ENCODE measurements around the gene KRTAP15-1. TPM values are rescaled to one million over a fixed set of nuclear protein-coding genes. Genes with fewer than 3 reads are reported as not detected.

KRTAP15-1 gene
- total RNA-seq = not detected

- ChIA-PET POLR2A (no interaction called here), CTCF (no interaction called here)
- intact Hi-C loops (cut with DNase I, micrococcal nuclease) = loop anchor here in 1 of 2 experiments (10.0 kb wide), 1 partner anchor 65 kb away; the partner anchor contains the start of gene KRTAP13-2
- no peak within 1 kb of the TSS for H3K4me3 Mint-ChIP-seq
- no peak within 1 kb of the TSS for H3K27ac Mint-ChIP-seq
- DNase-seq = no peak
- ATAC-seq = no peak
- H3K9me3 Mint-ChIP-seq (ENCODE audit: low read depth) = no peaks in the 10 kb centered on the region
- H3K27me3 Mint-ChIP-seq = peaks cover 4% of the 10 kb centered on the region
- no peaks in the 10 kb centered on the region for H3K36me3 Mint-ChIP-seq (ENCODE audit: low read depth)
- H3K4me1 Mint-ChIP-seq = no peaks in the 10 kb centered on the region
These were observed at the start of gene KRTAP15-1 for GRCh38 chr21:30439975-30440374. TSS of gene KRTAP15-1 (plus strand) at chr21:30440275. CDS start at chr21:30440328, 53 bp downstream.

- no peaks in the 10 kb centered on the region for H3K36me3 Mint-ChIP-seq (ENCODE audit: low read depth)
- intact Hi-C loops (cut with DNase I, micrococcal nuclease) = no loop called here
- no peaks in the 10 kb centered on the region for H3K27me3 Mint-ChIP-seq
- POLR2A ChIA-PET = no interaction called here
- ATAC-seq = no peak
- DNase-seq = no peak
- no peak overlapping the region for H3K27ac Mint-ChIP-seq
- H3K4me1 Mint-ChIP-seq = no peaks in the 10 kb centered on the region
- no peak overlapping the region for H3K4me3 Mint-ChIP-seq
- CTCF ChIA-PET = interaction anchor here (0.6 kb wide), 1 partner anchor 69 kb away, joined by 3 read pairs; no protein-coding TSS in a partner anchor
- H3K9me3 Mint-ChIP-seq (ENCODE audit: low read depth) = peaks cover 3% of the 10 kb centered on the region
These were observed 48.5 kb upstream of the KRTAP15-1 start for GRCh38 chr21:30391492-30392025.

GRCh38 chr21:30395731-30396130 lies 44.3 kb upstream of the KRTAP15-1 start, which contains the start of gene KRTAP13-1:
TSS of gene KRTAP13-1 (plus strand) at chr21:30396031. CDS start at chr21:30396087, 56 bp downstream.
- Mint-ChIP-seq H3K9me3 (ENCODE audit: low read depth) (no peaks in the 10 kb centered on the region), H3K4me3 (no peak within 1 kb of the TSS), H3K27ac (no peak within 1 kb of the TSS), H3K4me1 (no peaks in the 10 kb centered on the region), H3K36me3 (ENCODE audit: low read depth) (no peaks in the 10 kb centered on the region), H3K27me3 (peaks cover 5% of the 10 kb centered on the region)
- intact Hi-C loops (cut with DNase I, micrococcal nuclease) = no loop called here
- ChIA-PET CTCF (no interaction called here), POLR2A (no interaction called here)
- DNase-seq (no peak), ATAC-seq (no peak)

GRCh38 chr21:30408782-30409494 lies 31.1 kb upstream of the KRTAP15-1 start:
- no peak overlapping the region for H3K27ac Mint-ChIP-seq
- H3K9me3 Mint-ChIP-seq (ENCODE audit: low read depth) = no peaks in the 10 kb centered on the region
- no peak overlapping the region for H3K4me3 Mint-ChIP-seq
- H3K4me1 Mint-ChIP-seq = peaks cover 2% of the 10 kb centered on the region
- ATAC-seq (peak; percentile 61), DNase-seq (peak; percentile 44)
- H3K36me3 Mint-ChIP-seq (ENCODE audit: low read depth) = no peaks in the 10 kb centered on the region
- peaks cover 11% of the 10 kb centered on the region for H3K27me3 Mint-ChIP-seq
- ChIA-PET CTCF (interaction anchor here (0.9 to 2.3 kb wide), 5 partner anchors 11 to 473 kb away, joined by 3 to 12 read pairs (median 5); partner anchors contain the start of genes KRTAP11-1 and KRTAP27-1), POLR2A (no interaction called here)
- intact Hi-C loops (cut with DNase I, micrococcal nuclease) = no loop called here

GRCh38 chr21:30415993-30416392 lies 24.1 kb upstream of the KRTAP15-1 start:
- no peak for ATAC-seq
- Mint-ChIP-seq H3K27ac (no peak overlapping the region), H3K4me3 (no peak overlapping the region), H3K36me3 (ENCODE audit: low read depth) (no peaks in the 10 kb centered on the region), H3K9me3 (ENCODE audit: low read depth) (no peaks in the 10 kb centered on the region), H3K27me3 (no peaks in the 10 kb centered on the region), H3K4me1 (no peaks in the 10 kb centered on the region)
- ChIA-PET POLR2A (no interaction called here), CTCF (no interaction called here)
- DNase-seq = no peak
- intact Hi-C loops (cut with DNase I, micrococcal nuclease) = no loop called here

- no peak for ATAC-seq
- peaks cover 5% of the 10 kb centered on the region for H3K27me3 Mint-ChIP-seq
These were observed 14.2 kb upstream of the KRTAP15-1 start, which contains the start of gene KRTAP13-3 for GRCh38 chr21:30425826-30426225. TSS of gene KRTAP13-3 (minus strand) at chr21:30425926. CDS start at chr21:30425912, 14 bp downstream.

GRCh38 chr21:30426731-30427130 lies 13.3 kb upstream of the KRTAP15-1 start:
- no peaks in the 10 kb centered on the region for H3K9me3 Mint-ChIP-seq (ENCODE audit: low read depth)
- no peak overlapping the region for H3K4me3 Mint-ChIP-seq
- ATAC-seq (no peak), DNase-seq (no peak)
- CTCF ChIA-PET = interaction anchor here (0.6 kb wide), 1 partner anchor 152 kb away, joined by 3 read pairs; no protein-coding TSS in a partner anchor
- H3K27me3 Mint-ChIP-seq = peaks cover 8% of the 10 kb centered on the region
- no peaks in the 10 kb centered on the region for H3K4me1 Mint-ChIP-seq
- no peaks in the 10 kb centered on the region for H3K36me3 Mint-ChIP-seq (ENCODE audit: low read depth)
- intact Hi-C loops (cut with DNase I, micrococcal nuclease) = no loop called here
- POLR2A ChIA-PET = no interaction called here
- no peak overlapping the region for H3K27ac Mint-ChIP-seq

More at GRCh38 chr21:30425826-30426225, 14.2 kb upstream of the KRTAP15-1 start, which contains the start of gene KRTAP13-3:
- DNase-seq = no peak
- POLR2A ChIA-PET = no interaction called here
- H3K9me3 Mint-ChIP-seq (ENCODE audit: low read depth) = no peaks in the 10 kb centered on the region
- CTCF ChIA-PET = no interaction called here
- intact Hi-C loops (cut with DNase I, micrococcal nuclease) = no loop called here
- H3K27ac Mint-ChIP-seq = no peak within 1 kb of the TSS
- no peaks in the 10 kb centered on the region for H3K36me3 Mint-ChIP-seq (ENCODE audit: low read depth)
- no peaks in the 10 kb centered on the region for H3K4me1 Mint-ChIP-seq
- H3K4me3 Mint-ChIP-seq = no peak within 1 kb of the TSS

GRCh38 chr21:30430170-30430655 lies 9.9 kb upstream of the KRTAP15-1 start, which contains the start of gene KRTAP13-4:
TSS of gene KRTAP13-4 (plus strand) at chr21:30430220. CDS start at chr21:30430276, 56 bp downstream.
- ATAC-seq (no peak), DNase-seq (no peak)
- ChIA-PET CTCF (no interaction called here), POLR2A (no interaction called here)
- peaks cover 11% of the 10 kb centered on the region for H3K27me3 Mint-ChIP-seq
- H3K27ac Mint-ChIP-seq = no peak within 1 kb of the TSS
- intact Hi-C loops (cut with DNase I, micrococcal nuclease) = loop anchor here in 1 of 2 experiments (10.0 kb wide), 1 partner anchor 55 kb away; the partner anchor contains the start of gene KRTAP13-2
- no peak within 1 kb of the TSS for H3K4me3 Mint-ChIP-seq
- H3K36me3 Mint-ChIP-seq (ENCODE audit: low read depth) = no peaks in the 10 kb centered on the region
- H3K9me3 Mint-ChIP-seq (ENCODE audit: low read depth) = no peaks in the 10 kb centered on the region
- no peaks in the 10 kb centered on the region for H3K4me1 Mint-ChIP-seq

- DNase-seq (peak; percentile 43), ATAC-seq (peak; percentile 49)
- H3K4me1 Mint-ChIP-seq = no peaks in the 10 kb centered on the region
- intact Hi-C loops (cut with DNase I, micrococcal nuclease) = loop anchor here in 1 of 2 experiments (10.0 kb wide), 1 partner anchor 59 kb away; the partner anchor contains the start of gene KRTAP13-2
- peaks cover 15% of the 10 kb centered on the region for H3K27me3 Mint-ChIP-seq
- H3K36me3 Mint-ChIP-seq (ENCODE audit: low read depth) = no peaks in the 10 kb centered on the region
- ChIA-PET CTCF (interaction anchor here (0.6 to 2.4 kb wide), 13 partner anchors 9 to 513 kb away, joined by 3 to 9 read pairs (median 3); no protein-coding TSS in a partner anchor), POLR2A (no interaction called here)
- no peak overlapping the region for H3K4me3 Mint-ChIP-seq
- H3K9me3 Mint-ChIP-seq (ENCODE audit: low read depth) = no peaks in the 10 kb centered on the region
- no peak overlapping the region for H3K27ac Mint-ChIP-seq
These were observed 5.9 kb upstream of the KRTAP15-1 start for GRCh38 chr21:30434033-30434631.

- intact Hi-C loops (cut with DNase I, micrococcal nuclease) = loop anchor here in 1 of 2 experiments (10.0 kb wide), 1 partner anchor 62 kb away; the partner anchor contains the start of gene KRTAP13-2
- H3K27me3 Mint-ChIP-seq = peaks cover 6% of the 10 kb centered on the region
- ChIA-PET CTCF (no interaction called here), POLR2A (no interaction called here)
- no peak overlapping the region for H3K27ac Mint-ChIP-seq
- no peak overlapping the region for H3K4me3 Mint-ChIP-seq
- no peaks in the 10 kb centered on the region for H3K36me3 Mint-ChIP-seq (ENCODE audit: low read depth)
- ATAC-seq (no peak), DNase-seq (no peak)
- no peaks in the 10 kb centered on the region for H3K9me3 Mint-ChIP-seq (ENCODE audit: low read depth)
- H3K4me1 Mint-ChIP-seq = no peaks in the 10 kb centered on the region
These were observed 3.0 kb upstream of the KRTAP15-1 start for GRCh38 chr21:30437010-30437565.

- intact Hi-C loops (cut with DNase I, micrococcal nuclease) = no loop called here
- no peaks in the 10 kb centered on the region for H3K9me3 Mint-ChIP-seq (ENCODE audit: low read depth)
- H3K36me3 Mint-ChIP-seq (ENCODE audit: low read depth) = no peaks in the 10 kb centered on the region
- no peak for ATAC-seq
- H3K27ac Mint-ChIP-seq = no peak overlapping the region
- ChIA-PET CTCF (interaction anchor here (0.6 to 0.8 kb wide), 4 partner anchors 9 to 417 kb away, joined by 3 to 4 read pairs (median 4); no protein-coding TSS in a partner anchor), POLR2A (no interaction called here)
- H3K27me3 Mint-ChIP-seq = peaks cover 6% of the 10 kb centered on the region
- H3K4me1 Mint-ChIP-seq = peaks cover 6% of the 10 kb centered on the region
- no peak overlapping the region for H3K4me3 Mint-ChIP-seq
- DNase-seq = no peak
These were observed 3.2 kb downstream of the KRTAP15-1 start for GRCh38 chr21:30443226-30443625.

Measured in activated CD4-positive, alpha-beta T cell treated with anti-CD3 and anti-CD28 coated beads for 36 hours (primary cell).